Transverse colon (tissue), 4 donors: ENCODE measurements around the gene SRSF11.

ENCODE experiments used
- EP300 ChIP-seq: sonication (generic); formaldehyde crosslinking; IDR thresholded peaks from one replicate; pipeline ENCODE4 v1.6.1; 2017; ENCODE audit warnings: antibody characterized with exemption, low read depth
- POLR2A ChIP-seq: fragments of 450-650 bp; IDR thresholded peaks from one replicate; pipeline ENCODE4 v1.6.1; 2016; ENCODE audit warnings: antibody characterized with exemption, mild to moderate bottlenecking, moderate library complexity
- POLR2AphosphoS5 ChIP-seq, 3 donors: sonication (generic); formaldehyde crosslinking; IDR thresholded peaks; one replicate each; pipeline ENCODE4 v1.6.1; 2016; ENCODE audit warnings: antibody characterized with exemption in 3 of 3
- TF ChIP-seq, protein P1 (sequence below), 5 experiments: fragments of 200-600 bp in 3 of 5; fragments of 450-650 bp in 2 of 5; sonication (generic) in 3 of 5; IDR thresholded peaks; 1 replicate in 2 of 5; 2 replicates in 3 of 5; pipeline ENCODE4 v1.5.1; 2016 to 2017; ENCODE audit warnings: antibody characterized with exemption in 5 of 5, inconsistent platforms in 3 of 5, mild to moderate bottlenecking in 2 of 5, moderate library complexity in 1 of 5

DNA sequence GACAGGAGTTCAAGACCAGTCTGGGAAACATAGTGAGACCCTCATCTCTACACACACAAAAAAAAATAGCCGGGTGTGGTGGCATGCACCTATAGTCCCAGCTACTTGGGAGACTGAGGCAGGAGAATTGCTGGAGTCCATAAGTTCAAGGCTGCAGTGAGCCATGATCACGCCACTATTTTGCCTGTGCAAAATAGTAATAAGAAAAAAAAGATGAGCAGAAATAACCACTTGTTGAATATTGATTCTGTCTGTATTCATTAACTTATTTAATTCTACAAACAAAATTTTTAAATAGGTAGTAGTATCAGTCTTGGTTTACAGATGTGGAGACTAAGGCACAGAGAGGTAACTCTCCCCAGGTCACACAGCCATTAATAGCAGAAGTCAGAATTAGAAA is 32.7 kb upstream of the SRSF11 start:
- TF ChIP-seq, protein P1, sequence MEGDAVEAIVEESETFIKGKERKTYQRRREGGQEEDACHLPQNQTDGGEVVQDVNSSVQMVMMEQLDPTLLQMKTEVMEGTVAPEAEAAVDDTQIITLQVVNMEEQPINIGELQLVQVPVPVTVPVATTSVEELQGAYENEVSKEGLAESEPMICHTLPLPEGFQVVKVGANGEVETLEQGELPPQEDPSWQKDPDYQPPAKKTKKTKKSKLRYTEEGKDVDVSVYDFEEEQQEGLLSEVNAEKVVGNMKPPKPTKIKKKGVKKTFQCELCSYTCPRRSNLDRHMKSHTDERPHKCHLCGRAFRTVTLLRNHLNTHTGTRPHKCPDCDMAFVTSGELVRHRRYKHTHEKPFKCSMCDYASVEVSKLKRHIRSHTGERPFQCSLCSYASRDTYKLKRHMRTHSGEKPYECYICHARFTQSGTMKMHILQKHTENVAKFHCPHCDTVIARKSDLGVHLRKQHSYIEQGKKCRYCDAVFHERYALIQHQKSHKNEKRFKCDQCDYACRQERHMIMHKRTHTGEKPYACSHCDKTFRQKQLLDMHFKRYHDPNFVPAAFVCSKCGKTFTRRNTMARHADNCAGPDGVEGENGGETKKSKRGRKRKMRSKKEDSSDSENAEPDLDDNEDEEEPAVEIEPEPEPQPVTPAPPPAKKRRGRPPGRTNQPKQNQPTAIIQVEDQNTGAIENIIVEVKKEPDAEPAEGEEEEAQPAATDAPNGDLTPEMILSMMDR (IDR thresholded peaks at IDR 0.05), result no peak
- no peak for TF ChIP-seq POLR2AphosphoS5 (IDR thresholded peaks at IDR 0.05)
- no peak for TF ChIP-seq POLR2A
- TF ChIP-seq EP300, result no peak
